ENCODE results near the gene TEKTIP1.

DNA sequence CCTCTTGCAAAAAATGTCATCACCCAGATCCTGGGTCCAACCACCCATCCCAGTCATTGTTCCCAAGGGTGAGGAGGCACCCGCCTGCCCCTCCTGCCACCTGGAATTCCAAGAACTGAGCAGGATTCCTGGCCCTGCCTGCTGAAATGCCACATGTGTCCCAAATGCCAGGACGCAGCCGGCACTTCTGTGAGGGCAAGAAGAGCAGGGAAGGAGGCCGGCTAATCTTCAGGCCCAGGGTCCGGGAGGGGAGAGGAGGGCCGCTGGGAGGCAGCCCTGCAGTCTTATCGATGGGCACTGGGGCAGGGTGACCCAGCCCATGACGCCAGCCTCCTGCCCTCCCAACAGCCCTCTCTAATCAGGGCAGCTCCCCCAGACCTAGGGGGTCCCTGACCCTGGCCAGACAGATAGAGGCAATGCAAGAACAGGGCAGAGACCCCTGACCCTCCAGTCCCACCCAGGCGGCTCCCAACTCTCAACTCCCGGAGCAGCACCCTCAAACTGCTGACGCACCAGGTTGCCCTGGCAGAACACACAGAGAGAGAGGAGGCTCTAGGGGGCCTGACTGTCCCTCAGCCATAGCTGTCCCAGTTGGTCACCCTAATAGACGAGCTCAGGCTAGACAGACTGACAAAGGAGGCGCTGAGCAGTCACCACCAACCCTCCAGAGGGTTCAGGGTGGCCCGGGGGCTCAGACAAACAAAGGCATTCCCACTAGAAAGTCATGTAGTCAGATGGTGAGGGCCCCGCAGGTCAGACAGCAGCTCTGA is 16.9 kb downstream of the TEKTIP1 start:
- TF ChIP-seq, protein P1, sequence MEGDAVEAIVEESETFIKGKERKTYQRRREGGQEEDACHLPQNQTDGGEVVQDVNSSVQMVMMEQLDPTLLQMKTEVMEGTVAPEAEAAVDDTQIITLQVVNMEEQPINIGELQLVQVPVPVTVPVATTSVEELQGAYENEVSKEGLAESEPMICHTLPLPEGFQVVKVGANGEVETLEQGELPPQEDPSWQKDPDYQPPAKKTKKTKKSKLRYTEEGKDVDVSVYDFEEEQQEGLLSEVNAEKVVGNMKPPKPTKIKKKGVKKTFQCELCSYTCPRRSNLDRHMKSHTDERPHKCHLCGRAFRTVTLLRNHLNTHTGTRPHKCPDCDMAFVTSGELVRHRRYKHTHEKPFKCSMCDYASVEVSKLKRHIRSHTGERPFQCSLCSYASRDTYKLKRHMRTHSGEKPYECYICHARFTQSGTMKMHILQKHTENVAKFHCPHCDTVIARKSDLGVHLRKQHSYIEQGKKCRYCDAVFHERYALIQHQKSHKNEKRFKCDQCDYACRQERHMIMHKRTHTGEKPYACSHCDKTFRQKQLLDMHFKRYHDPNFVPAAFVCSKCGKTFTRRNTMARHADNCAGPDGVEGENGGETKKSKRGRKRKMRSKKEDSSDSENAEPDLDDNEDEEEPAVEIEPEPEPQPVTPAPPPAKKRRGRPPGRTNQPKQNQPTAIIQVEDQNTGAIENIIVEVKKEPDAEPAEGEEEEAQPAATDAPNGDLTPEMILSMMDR (IDR thresholded peaks at IDR 0.05; ENCODE audit: insufficient read depth, low read depth, low read length): no peak
- TF ChIP-seq EZH2 (IDR thresholded peaks at IDR 0.05; ENCODE audit: insufficient read depth, low read length): no peak
